Measurements from ENCODE around the gene GTPBP3.

DNA sequence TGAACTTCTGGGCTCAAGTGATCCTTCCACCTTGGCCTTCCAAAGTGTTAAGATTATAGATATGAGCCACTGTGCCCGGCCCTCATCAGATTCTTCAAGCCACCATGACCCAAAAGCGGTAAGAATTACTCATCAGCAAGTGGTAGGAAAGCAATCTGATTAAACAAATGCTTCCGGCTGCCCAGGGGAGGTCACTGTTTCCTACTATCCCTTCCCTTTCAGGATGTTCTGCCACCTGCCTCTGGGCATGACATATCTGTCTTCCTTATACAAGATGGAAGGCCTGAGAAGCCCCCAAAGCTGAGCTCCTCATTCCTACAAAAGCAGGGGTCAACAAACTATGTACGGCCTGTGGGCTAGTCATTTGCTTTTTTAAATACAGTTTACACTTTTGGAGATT is 41.1 kb upstream of the GTPBP3 start:
- no peak for TF ChIP-seq CTCF (IDR thresholded peaks at IDR 0.05)
- TF ChIP-seq POLR2A (IDR thresholded peaks at IDR 0.05), result no peak
